Activated CD8-positive, alpha-beta memory T cell treated with anti-CD3 and anti-CD28 coated beads, Interleukin-2, amount 10 ng/mL, durations not matched to agents 7 days and 5 days (primary cell): ENCODE results near the gene SATB2. TPM values are rescaled to one million over a fixed set of nuclear protein-coding genes. Genes with fewer than 3 reads are reported as not detected.

ENCODE experiments used
- ATAC-seq: fragments of 150-1000 bp; cut with Tn5 transposase; one replicate; pipeline ENCODE4 v1.10.0; 2021; ENCODE audit warnings: moderate library complexity
- CTCF ChIA-PET: fragments of 350-600 bp; sonication (Branson Sonifier 250); formaldehyde crosslinking; loops from one replicate; lab custom pipeline; 2021; ENCODE audit warnings: antibody characterized with exemption; lab: Charles Lee
- DNase-seq: peaks from one replicate; pipeline ENCODE4 v3.0.0-alpha.2; 2020
- H3K27ac Mint-ChIP-seq: one replicate; pipeline ENCODE4 v1.8.0; 2021; ENCODE audit warnings: mild to moderate bottlenecking, mixed read lengths
- H3K27me3 Mint-ChIP-seq: one replicate; pipeline ENCODE4 v1.8.0; 2021; ENCODE audit warnings: mixed read lengths
- H3K36me3 Mint-ChIP-seq: one replicate; pipeline ENCODE4 v1.8.0; 2021; ENCODE audit warnings: mild to moderate bottlenecking, mixed read lengths
- H3K4me1 Mint-ChIP-seq: one replicate; pipeline ENCODE4 v1.8.0; 2021; ENCODE audit warnings: mixed read lengths
- H3K4me3 Mint-ChIP-seq: one replicate; pipeline ENCODE4 v1.8.0; 2021; ENCODE audit warnings: mild to moderate bottlenecking, moderate library complexity, mixed read lengths
- H3K9me3 Mint-ChIP-seq: one replicate; pipeline ENCODE4 v1.8.0; 2022; ENCODE audit warnings: low read depth, mixed read lengths
- total RNA-seq, 2 experiments: library from RNA; stranded (reverse); gene quantifications; one replicate each; pipeline ENCODE4 v1.2.3, GENCODE V29; 2021

The SATB2 gene
- total RNA-seq, 2 experiments from 2014 or later = 0.09 TPM; not detected in 1

DNA sequence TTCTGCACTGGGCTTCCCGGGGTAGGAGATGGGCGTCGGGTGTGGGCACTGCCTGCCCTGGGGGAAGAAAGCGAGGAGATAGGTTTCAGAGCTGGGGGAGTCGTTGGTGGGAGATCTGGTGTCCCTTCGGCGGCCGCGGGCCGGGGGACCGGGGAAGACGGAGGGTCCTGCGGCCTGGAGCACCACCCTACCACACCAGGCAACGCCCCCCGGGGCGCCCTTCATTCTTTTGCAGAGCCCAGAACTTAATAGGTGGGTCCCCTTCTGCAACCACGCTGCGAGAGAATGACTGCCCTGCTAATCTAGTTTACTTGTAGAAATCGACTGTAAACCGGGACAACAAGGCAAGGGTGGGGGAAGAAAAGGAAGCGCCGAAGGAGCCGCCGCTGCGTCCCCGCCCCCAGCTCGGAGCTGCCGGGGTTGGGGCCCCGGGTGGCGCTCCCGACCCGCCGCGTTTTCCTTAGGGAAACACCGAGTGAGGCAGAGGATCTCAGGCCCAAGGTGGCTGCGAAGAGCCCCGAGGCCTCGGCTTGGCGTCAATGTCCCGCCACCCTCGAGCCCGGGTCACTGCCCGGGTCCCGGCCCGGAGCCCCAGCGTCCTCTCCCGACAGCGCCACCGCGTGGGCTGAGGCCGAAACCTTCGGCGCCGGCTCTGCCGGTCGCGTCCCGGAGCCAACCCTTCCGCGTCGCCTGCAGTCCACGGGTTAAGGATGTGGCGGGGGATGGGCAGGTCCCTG is 5.4 kb upstream of the SATB2 start:
- DNase-seq = no peak
- Mint-ChIP-seq H3K36me3 (peaks cover 3% of the 10 kb centered on the region), H3K4me3 (no peak overlapping the region), H3K27ac (peak overlapping the region; percentile 49), H3K9me3 (no peaks in the 10 kb centered on the region), H3K27me3 (peaks cover 83% of the 10 kb centered on the region), H3K4me1 (peaks cover 14% of the 10 kb centered on the region)
- CTCF ChIA-PET = interaction anchor here (1.0 to 1.2 kb wide), 2 partner anchors 26 to 1149 kb away, joined by 3 read pairs; no protein-coding TSS in a partner anchor
- ATAC-seq = peak; percentile 40

DNA sequence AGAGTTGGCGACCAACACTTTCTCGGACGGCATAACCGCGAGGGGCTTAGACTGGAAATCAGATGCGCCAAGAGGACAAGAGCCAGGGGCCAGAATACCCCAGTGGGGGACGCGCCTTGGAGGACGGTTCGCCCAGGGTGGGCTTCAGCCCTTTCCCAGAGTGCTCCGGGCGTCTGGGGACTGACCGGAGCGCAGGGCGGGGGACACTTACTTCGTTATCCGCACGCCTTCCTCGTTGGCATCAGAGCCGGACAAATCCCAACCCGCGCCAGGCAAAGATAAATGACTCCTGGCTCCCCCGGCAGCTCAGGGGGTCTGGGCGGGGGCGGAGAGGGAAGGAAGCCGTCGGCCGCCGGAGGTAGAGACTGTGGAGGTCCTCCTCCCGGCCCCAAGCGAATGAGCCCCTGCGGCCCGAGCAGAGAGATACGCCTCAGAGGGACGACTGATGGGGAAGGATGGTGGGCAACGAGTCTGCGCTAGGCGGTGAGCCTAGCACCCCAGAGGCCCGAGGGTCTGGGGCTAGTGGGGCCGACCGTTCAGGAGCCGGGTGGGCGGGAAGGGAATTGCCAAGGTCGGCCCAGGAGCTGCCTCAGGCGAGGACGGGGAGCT is 4.7 kb upstream of the SATB2 start:
- no peak overlapping the region for H3K4me3 Mint-ChIP-seq
- ATAC-seq (no peak), DNase-seq (no peak)
- peaks cover 15% of the 10 kb centered on the region for H3K4me1 Mint-ChIP-seq
- peaks cover 3% of the 10 kb centered on the region for H3K36me3 Mint-ChIP-seq
- no peaks in the 10 kb centered on the region for H3K9me3 Mint-ChIP-seq
- peak overlapping the region; percentile 49 for H3K27ac Mint-ChIP-seq
- peaks cover 82% of the 10 kb centered on the region for H3K27me3 Mint-ChIP-seq
- CTCF ChIA-PET = interaction anchor here (1.0 to 1.2 kb wide), 2 partner anchors 26 to 1148 kb away, joined by 3 read pairs; no protein-coding TSS in a partner anchor

DNA sequence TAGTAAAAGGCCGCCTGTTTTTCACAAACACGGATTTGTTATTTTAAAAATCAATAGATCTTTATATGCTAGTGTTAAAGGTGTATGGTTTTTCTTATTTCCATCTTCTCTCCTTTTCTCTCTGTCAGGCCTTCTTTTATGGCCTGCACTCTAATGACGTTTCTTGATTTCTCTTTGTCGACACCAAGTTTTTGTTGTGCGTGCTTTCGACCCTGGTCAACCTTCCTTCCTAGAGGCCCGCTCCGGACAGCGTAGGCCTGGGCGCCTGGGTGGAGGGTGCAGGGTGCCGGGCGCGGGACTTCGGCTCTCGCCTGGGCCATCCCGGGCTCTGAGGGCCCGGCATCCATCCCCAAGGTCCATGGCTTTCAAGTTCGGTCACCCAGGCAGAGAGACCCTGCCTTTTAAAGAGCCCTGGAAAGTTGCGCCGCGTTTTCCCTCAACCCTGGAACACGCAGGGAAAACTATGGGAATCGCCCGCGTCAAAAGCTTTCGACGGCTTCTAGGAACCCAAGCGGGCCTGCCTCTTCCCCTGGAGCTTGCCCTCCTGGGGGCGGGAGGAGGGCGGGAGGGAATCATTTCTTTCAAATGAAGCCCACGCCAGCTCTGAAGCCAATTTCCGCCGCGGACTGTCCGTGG is 4.1 kb upstream of the SATB2 start:
- H3K4me3 Mint-ChIP-seq = no peak overlapping the region
- peaks cover 82% of the 10 kb centered on the region for H3K27me3 Mint-ChIP-seq
- DNase-seq (no peak), ATAC-seq (no peak)
- CTCF ChIA-PET = interaction anchor here (1.2 kb wide), 1 partner anchor 27 kb away, joined by 3 read pairs; no protein-coding TSS in a partner anchor
- H3K36me3 Mint-ChIP-seq = peaks cover 3% of the 10 kb centered on the region
- peaks cover 20% of the 10 kb centered on the region for H3K4me1 Mint-ChIP-seq
- H3K9me3 Mint-ChIP-seq = no peaks in the 10 kb centered on the region
- peak overlapping the region; percentile 79 for H3K27ac Mint-ChIP-seq

DNA sequence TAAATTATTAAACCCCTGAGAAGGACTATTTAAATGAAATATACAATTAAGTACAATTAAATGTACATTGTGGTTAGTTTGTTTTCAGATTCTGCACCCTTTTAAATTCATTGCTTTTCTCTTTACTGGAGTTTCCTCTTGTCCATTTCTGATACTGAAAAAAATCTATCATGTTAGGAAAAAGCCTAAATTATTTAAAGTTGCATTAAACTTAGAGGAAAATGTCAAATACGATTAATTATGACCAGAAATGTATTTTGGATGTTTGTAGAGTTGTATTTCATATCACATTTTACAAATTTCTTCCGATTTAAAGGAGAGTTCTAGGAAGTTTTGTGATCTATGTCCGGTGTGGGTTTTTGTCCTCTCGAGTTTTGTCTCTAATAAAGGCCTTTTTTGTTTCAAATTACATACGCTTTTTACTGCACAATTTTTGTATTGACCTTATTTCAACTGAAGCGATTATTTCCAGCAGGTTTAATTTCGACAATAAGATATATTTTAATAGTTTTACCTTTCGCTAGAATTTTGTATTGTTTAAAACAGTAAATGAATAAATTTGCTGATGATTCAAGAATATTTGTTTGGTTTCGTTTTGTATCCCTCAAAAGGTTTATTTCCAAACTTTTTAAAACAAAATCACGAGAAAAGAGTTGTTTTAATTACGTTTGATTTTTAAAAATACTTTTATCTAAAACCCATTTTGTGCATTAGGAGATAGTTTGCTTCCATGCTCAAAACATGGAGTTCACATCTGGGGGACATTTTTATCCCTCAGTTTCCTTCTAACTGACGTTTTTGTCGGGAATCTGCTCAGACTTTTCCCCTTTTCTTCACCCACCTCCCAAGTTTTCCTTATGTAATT is 3.3 kb upstream of the SATB2 start:
- no peak for ATAC-seq
- no peaks in the 10 kb centered on the region for H3K9me3 Mint-ChIP-seq
- peaks cover 81% of the 10 kb centered on the region for H3K27me3 Mint-ChIP-seq
- H3K4me1 Mint-ChIP-seq = peaks cover 21% of the 10 kb centered on the region
- CTCF ChIA-PET = no interaction called here
- no peak for DNase-seq
- peak overlapping the region; percentile 79 for H3K27ac Mint-ChIP-seq
- H3K36me3 Mint-ChIP-seq = peaks cover 3% of the 10 kb centered on the region
- no peak overlapping the region for H3K4me3 Mint-ChIP-seq

DNA sequence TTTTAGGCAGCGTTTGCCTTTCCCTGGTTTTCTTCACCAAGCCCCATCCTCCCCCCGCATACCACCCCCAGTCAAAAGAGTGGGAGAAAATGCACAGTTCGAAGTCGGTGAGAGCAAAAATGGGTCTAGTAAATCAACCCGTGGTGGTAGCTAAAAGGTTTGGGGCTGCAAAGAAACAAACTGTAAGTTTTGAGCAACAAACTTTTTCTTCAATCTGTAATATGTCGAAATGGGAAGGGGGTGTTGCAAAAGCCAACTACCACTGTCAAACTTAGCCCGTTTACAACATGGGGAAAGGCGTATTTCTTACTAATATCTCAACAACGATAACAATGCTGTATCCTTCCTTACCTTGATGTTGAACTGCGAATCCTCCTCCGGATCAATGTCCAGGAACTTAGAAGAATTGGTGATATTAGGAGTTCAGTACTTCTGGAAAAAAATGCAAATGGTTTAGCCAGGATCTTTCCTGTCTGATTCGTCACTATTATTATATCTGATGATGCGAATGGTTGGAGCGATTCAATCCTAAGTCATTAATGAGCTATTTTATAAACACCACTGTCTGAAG is 2.4 kb upstream of the SATB2 start:
- ATAC-seq (no peak), DNase-seq (no peak)
- no peaks in the 10 kb centered on the region for H3K9me3 Mint-ChIP-seq
- CTCF ChIA-PET = no interaction called here
- H3K27me3 Mint-ChIP-seq = peaks cover 81% of the 10 kb centered on the region
- peaks cover 3% of the 10 kb centered on the region for H3K36me3 Mint-ChIP-seq
- peaks cover 21% of the 10 kb centered on the region for H3K4me1 Mint-ChIP-seq
- peak overlapping the region; percentile 75 for H3K4me3 Mint-ChIP-seq
- H3K27ac Mint-ChIP-seq = peak overlapping the region; percentile 13

DNA sequence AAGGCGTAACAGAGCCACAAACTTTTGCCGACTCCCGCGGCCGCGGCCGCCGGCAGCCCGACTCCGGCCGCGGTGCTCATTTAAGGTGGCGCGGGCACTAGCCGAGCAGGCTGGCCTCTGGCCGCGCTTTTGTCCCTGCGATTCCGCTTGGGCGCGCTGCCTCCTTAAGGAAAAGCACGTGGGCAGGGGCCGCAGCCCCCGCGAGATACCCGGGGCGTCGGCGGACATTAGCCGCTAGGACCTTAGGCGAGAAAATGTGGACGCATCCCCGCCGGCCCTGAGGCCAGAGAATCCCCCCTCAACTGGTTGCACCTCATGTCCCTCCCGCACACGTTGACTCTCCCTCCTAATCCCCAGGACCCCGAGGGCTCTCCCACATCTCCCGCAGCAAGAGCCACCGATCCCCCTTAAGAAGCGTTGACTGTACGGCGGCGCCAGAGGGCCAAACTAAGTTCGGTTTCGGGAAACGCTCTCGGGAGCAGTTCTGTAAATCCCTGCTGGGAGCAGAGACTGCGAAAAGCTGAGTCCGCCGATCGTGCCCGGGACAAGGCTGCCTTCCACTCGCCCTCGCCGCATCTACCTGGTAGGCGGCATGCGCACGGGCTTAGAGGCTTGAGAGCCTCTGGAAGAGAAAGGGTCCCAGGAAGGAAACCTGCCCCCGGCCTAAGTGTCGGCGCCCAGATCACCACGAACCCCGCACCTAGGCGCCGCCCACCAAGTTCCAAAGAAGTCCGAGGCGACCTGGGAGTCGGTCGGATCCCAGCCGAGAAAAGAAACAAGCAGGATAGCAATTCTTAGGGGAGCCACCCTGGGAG is 1.8 kb upstream of the SATB2 start:
- Mint-ChIP-seq H3K4me3 (peak overlapping the region; percentile 75), H3K27me3 (peaks cover 79% of the 10 kb centered on the region), H3K36me3 (peaks cover 2% of the 10 kb centered on the region), H3K4me1 (peaks cover 21% of the 10 kb centered on the region), H3K27ac (peak overlapping the region; percentile 70), H3K9me3 (no peaks in the 10 kb centered on the region)
- DNase-seq (peak; percentile 65), ATAC-seq (peak; percentile 21)
- CTCF ChIA-PET = no interaction called here

DNA sequence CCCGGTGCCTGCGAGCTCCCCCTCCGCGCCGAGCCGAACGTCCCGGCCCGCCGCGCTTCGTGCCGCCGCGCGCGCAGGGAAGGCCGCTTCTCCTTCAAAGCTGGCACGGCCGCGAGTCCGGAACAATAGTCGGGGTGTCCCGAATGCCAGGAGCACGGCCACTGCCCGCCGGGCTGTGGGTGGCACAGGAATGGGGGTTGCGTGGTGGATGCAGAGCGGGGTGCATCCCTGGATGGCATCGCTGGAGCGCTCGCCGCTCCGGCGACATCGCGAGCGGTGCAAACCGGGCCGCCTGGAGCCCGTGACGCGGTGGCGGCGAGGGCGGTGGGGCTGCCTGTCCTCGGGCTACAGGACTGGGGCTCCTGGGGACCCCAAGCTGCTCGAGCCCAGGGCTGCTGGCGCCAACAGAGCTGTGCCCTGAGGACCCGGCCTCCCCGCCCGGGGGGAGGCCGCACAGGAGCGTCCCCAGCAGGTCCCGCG is 1.1 kb upstream of the SATB2 start:
- Mint-ChIP-seq H3K4me1 (peaks cover 21% of the 10 kb centered on the region), H3K36me3 (peaks cover 2% of the 10 kb centered on the region), H3K4me3 (peak overlapping the region; percentile 46), H3K27me3 (peaks cover 80% of the 10 kb centered on the region), H3K27ac (no peak overlapping the region), H3K9me3 (no peaks in the 10 kb centered on the region)
- CTCF ChIA-PET = no interaction called here
- no peak for DNase-seq
- ATAC-seq = peak; percentile 26

DNA sequence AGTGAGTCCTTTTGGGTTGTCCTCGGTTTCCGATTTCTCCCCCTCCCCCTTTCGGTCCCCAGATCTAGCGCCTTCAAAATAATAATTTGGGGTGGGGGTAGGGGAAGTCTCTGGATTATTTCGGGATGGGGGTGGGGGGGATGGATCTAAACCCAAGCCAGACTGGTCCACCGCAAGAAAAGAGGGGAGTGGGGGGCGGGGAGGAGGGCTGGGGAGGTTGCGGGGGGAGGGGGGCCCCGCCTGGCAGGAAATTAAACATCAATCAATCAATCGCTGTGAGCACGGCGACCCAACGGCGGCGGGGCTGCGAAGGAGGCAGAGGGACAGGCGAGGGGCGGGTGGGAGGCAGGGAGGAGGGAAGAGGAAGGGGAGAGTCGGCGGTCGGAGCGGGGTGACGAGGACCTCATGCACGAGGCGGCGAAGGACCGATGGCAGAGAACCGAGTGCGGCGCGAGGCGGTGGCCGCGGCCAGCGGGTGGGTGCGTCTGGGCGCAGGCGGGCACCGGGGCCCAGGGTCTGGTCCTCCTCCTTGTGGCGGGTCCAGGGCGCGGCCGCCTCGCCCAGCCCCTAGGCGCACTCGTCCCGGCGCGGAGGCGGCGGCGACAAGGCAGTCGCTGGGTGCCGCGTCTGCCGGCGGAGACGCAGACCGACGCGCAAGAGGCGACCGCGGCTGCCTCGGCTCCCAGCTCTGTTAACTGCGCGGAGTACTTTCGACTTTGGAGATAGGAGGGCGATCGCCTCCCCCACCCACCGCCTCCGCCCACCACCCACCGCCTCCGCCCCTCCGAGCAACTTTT is 468 bp upstream of the SATB2 start:
- DNase-seq = no peak
- H3K4me3 Mint-ChIP-seq = peak overlapping the region; percentile 46
- H3K4me1 Mint-ChIP-seq = peaks cover 19% of the 10 kb centered on the region
- H3K36me3 Mint-ChIP-seq = peaks cover 2% of the 10 kb centered on the region
- peak; percentile 34 for ATAC-seq
- H3K27ac Mint-ChIP-seq = no peak overlapping the region
- CTCF ChIA-PET = no interaction called here
- H3K27me3 Mint-ChIP-seq = peaks cover 76% of the 10 kb centered on the region
- H3K9me3 Mint-ChIP-seq = no peaks in the 10 kb centered on the region

DNA sequence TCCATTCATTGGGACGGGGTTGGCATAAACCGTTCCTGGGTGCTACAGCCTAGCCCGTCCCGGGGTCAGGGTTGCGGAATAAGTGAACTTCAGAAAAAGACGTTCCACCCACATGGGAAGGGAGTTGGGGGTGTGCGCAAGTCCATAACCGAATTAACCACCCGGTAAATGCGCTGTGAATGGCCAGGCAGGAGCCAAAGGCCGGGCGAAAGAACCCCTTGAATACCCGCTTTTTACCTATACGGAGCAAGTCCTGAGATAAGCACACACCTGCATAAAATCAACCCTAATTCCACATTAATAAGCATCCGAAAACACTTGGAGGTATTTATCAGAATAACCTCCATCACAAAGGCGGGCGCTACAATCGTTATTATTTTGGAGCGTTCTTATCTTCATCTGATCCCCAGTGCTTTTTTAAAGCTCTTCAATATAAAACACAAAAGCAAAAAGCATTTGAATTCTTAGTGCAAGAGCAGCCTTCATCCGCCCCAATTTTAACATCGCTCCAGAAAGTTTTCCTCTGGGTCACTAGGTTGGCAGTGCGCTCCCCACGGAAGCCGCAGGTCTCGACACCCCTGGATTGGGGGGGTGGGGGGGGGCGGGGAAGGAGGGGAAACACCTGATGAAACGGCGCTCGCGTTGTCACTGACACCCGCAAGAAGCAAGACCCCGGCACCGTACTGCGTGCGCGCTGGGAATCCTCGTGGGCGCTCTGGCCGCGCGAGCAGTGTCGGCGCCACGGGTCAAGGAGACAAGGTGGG is 1.2 kb downstream of the SATB2 start:
- ATAC-seq = no peak

DNA sequence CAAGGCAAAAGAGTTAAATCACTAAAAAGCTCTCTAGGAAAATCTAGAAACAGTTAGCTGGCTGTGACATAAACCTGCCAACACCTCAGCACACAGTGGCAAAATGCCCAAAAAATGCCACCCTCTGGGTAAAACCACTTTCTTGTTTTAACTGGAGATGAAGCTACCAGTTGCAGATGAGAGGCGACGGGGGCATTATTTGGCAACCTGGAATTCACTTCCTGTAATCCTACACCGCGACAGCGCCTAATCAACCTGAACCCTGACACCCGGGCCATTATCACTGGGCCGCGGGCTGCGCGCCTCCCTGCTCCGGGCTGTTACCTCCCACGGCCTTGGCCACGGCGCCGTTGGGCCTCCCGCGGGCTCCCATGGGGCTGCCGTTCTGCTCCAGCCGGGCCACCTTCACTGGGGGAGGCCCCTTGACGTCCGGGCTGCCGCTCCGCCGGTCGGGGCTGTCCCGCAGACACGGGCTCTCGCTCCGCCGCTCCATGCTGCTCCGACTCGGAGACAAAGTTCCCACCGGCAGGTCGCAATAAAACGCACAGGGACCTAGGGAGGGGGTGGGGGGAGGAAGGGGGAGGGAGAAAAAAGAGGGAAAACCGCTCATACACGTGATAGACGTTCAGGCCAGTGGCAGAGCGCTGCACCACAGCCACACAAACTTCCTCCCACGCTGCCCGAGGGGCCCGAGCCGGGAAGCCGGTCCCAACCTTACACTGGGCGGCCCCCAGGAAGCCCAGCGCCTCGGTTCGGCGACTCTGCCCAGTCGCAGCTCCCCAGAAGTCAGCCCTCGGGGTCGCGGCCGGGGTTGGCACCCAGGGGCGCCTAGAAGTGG is 2.0 kb downstream of the SATB2 start:
- peaks cover 19% of the 10 kb centered on the region for H3K4me1 Mint-ChIP-seq
- H3K27me3 Mint-ChIP-seq = peaks cover 65% of the 10 kb centered on the region
- H3K27ac Mint-ChIP-seq = no peak overlapping the region
- ATAC-seq = no peak
- no peaks in the 10 kb centered on the region for H3K9me3 Mint-ChIP-seq
- CTCF ChIA-PET = no interaction called here
- DNase-seq = no peak
- no peaks in the 10 kb centered on the region for H3K36me3 Mint-ChIP-seq
- H3K4me3 Mint-ChIP-seq = no peak overlapping the region

More for the DNA sequence above, 1.2 kb downstream of the SATB2 start:
- H3K9me3 Mint-ChIP-seq = no peaks in the 10 kb centered on the region
- DNase-seq = no peak
- CTCF ChIA-PET = no interaction called here
- H3K4me3 Mint-ChIP-seq = no peak overlapping the region
- peaks cover 71% of the 10 kb centered on the region for H3K27me3 Mint-ChIP-seq
- H3K4me1 Mint-ChIP-seq = peaks cover 19% of the 10 kb centered on the region
- peak overlapping the region; percentile 32 for H3K27ac Mint-ChIP-seq
- no peaks in the 10 kb centered on the region for H3K36me3 Mint-ChIP-seq
